Stomach smooth muscle (tissue), 2 donors: Measurements from ENCODE around the gene SYNRG.

Source experiments
- H3K27ac ChIP-seq: one replicate; pipeline ENCODE4 v1.7.0; 2013; ENCODE audit warnings: mild to moderate bottlenecking, low read length, inconsistent platforms
- H3K27me3 ChIP-seq, 2 donors: one replicate each; pipeline ENCODE4 v1.7.0; 2013; ENCODE audit warnings: low read length in 2 of 2; ENCODE audit not compliant: insufficient read depth in 2 of 2, control insufficient read depth in 1 of 2
- H3K36me3 ChIP-seq, 2 donors: one replicate each; pipeline ENCODE4 v1.7.0; 2013; ENCODE audit warnings: low read length in 2 of 2; ENCODE audit not compliant: control insufficient read depth in 2 of 2, insufficient read depth in 2 of 2
- H3K4me1 ChIP-seq: one replicate; pipeline ENCODE4 v1.7.0; 2013; ENCODE audit warnings: low read length; ENCODE audit not compliant: control insufficient read depth, insufficient read depth
- H3K4me3 ChIP-seq, 2 donors: one replicate each; pipeline ENCODE4 v1.7.0; 2013; ENCODE audit warnings: low read length in 2 of 2
- H3K9ac ChIP-seq, 2 donors: one replicate each; pipeline ENCODE4 v1.7.0; 2013; ENCODE audit warnings: low read length in 2 of 2, mild to moderate bottlenecking in 1 of 2
- H3K9me3 ChIP-seq, 2 donors: one replicate each; pipeline ENCODE4 v1.7.0; 2013; ENCODE audit warnings: low read length in 2 of 2; ENCODE audit not compliant: control insufficient read depth in 2 of 2
- donor health status: healthy.
- donor health status: Pancreatic carcinoma.

Gene SYNRG

GRCh38 chr17:37543637-37544052, 65.6 kb downstream of the SYNRG start:
- no peak overlapping the region for H3K4me3 ChIP-seq
- no peaks in the 10 kb centered on the region for H3K27me3 ChIP-seq
- no peak overlapping the region for H3K9ac ChIP-seq
- H3K4me1 ChIP-seq, result no peaks in the 10 kb centered on the region
- H3K9me3 ChIP-seq, result no peaks in the 10 kb centered on the region
- peaks cover 33 to 34% of the 10 kb centered on the region in 2 donors for H3K36me3 ChIP-seq
- no peak overlapping the region for H3K27ac ChIP-seq

GRCh38 chr17:37541880-37542660, 67.1 kb downstream of the SYNRG start:
- peaks cover 41 to 44% of the 10 kb centered on the region in 2 donors for H3K36me3 ChIP-seq
- H3K9ac ChIP-seq, result no peak overlapping the region
- no peaks in the 10 kb centered on the region for H3K27me3 ChIP-seq
- no peaks in the 10 kb centered on the region for H3K9me3 ChIP-seq
- H3K4me1 ChIP-seq, result no peaks in the 10 kb centered on the region
- no peak overlapping the region for H3K4me3 ChIP-seq
- H3K27ac ChIP-seq, result no peak overlapping the region

GRCh38 chr17:37538981-37539659, 70.1 kb downstream of the SYNRG start:
- H3K9me3 ChIP-seq, result no peaks in the 10 kb centered on the region
- H3K27ac ChIP-seq, result no peak overlapping the region
- no peaks in the 10 kb centered on the region for H3K27me3 ChIP-seq
- H3K4me1 ChIP-seq, result no peaks in the 10 kb centered on the region
- no peak overlapping the region for H3K4me3 ChIP-seq
- H3K9ac ChIP-seq, result no peak overlapping the region
- peaks cover 62 to 63% of the 10 kb centered on the region in 2 donors for H3K36me3 ChIP-seq

GRCh38 chr17:37535906-37536305, 73.3 kb downstream of the SYNRG start:
- Histone ChIP-seq H3K4me1 (no peaks in the 10 kb centered on the region), H3K4me3 (no peak overlapping the region), H3K9me3 (no peaks in the 10 kb centered on the region), H3K36me3 (peaks cover 53 to 59% of the 10 kb centered on the region in 2 donors), H3K27me3 (no peaks in the 10 kb centered on the region), H3K9ac (no peak overlapping the region), H3K27ac (no peak overlapping the region)

GRCh38 chr17:37532756-37533155, 76.5 kb downstream of the SYNRG start:
- H3K27me3 ChIP-seq, result no peaks in the 10 kb centered on the region
- H3K36me3 ChIP-seq, result peaks cover 47 to 57% of the 10 kb centered on the region in 2 donors
- H3K27ac ChIP-seq, result no peak overlapping the region
- no peaks in the 10 kb centered on the region for H3K9me3 ChIP-seq
- H3K4me3 ChIP-seq, result no peak overlapping the region
- H3K9ac ChIP-seq, result no peak overlapping the region
- no peaks in the 10 kb centered on the region for H3K4me1 ChIP-seq

GRCh38 chr17:37530420-37530819, 78.8 kb downstream of the SYNRG start:
- Histone ChIP-seq H3K9ac (no peak overlapping the region), H3K27ac (no peak overlapping the region), H3K4me3 (no peak overlapping the region), H3K9me3 (no peaks in the 10 kb centered on the region), H3K27me3 (no peaks in the 10 kb centered on the region), H3K4me1 (no peaks in the 10 kb centered on the region), H3K36me3 (peaks cover 28 to 40% of the 10 kb centered on the region in 2 donors)

- Histone ChIP-seq H3K9ac (no peak overlapping the region), H3K4me3 (no peak overlapping the region), H3K4me1 (no peaks in the 10 kb centered on the region), H3K9me3 (no peaks in the 10 kb centered on the region), H3K27ac (no peak overlapping the region), H3K27me3 (no peaks in the 10 kb centered on the region), H3K36me3 (peaks cover 29 to 39% of the 10 kb centered on the region in 2 donors)
These were observed 81.9 kb downstream of the SYNRG start for GRCh38 chr17:37527249-37527851.

GRCh38 chr17:37523715-37524219, 85.5 kb downstream of the SYNRG start:
- H3K9ac ChIP-seq, result no peak overlapping the region
- H3K27me3 ChIP-seq, result no peaks in the 10 kb centered on the region
- no peaks in the 10 kb centered on the region for H3K9me3 ChIP-seq
- no peak overlapping the region for H3K4me3 ChIP-seq
- H3K4me1 ChIP-seq, result no peaks in the 10 kb centered on the region
- peaks cover 27 to 32% of the 10 kb centered on the region in 2 donors for H3K36me3 ChIP-seq
- no peak overlapping the region for H3K27ac ChIP-seq

GRCh38 chr17:37521821-37522220, 87.4 kb downstream of the SYNRG start:
- Histone ChIP-seq H3K4me3 (no peak overlapping the region), H3K27ac (no peak overlapping the region), H3K9ac (no peak overlapping the region), H3K4me1 (no peaks in the 10 kb centered on the region), H3K27me3 (no peaks in the 10 kb centered on the region), H3K9me3 (no peaks in the 10 kb centered on the region), H3K36me3 (peaks cover 40 to 46% of the 10 kb centered on the region in 2 donors)

- no peaks in the 10 kb centered on the region for H3K27me3 ChIP-seq
- peaks cover 4% of the 10 kb centered on the region for H3K4me1 ChIP-seq
- no peak overlapping the region for H3K27ac ChIP-seq
- no peak overlapping the region for H3K4me3 ChIP-seq
- H3K9me3 ChIP-seq, result no peaks in the 10 kb centered on the region
- no peak overlapping the region for H3K9ac ChIP-seq
- H3K36me3 ChIP-seq, result peaks cover 40 to 42% of the 10 kb centered on the region in 2 donors
These were observed 89.0 kb downstream of the SYNRG start for GRCh38 chr17:37520174-37520573.
